DMS79 (cell line): Measurements from ENCODE around the gene GPR160.

Source experiments
- DNase-seq: peaks from one replicate; lab custom pipeline; 2025; lab: John Stamatoyannopoulos, UW

Gene GPR160

GRCh38 chr3:170064108-170064507, 26.3 kb downstream of the GPR160 start:
- DNase-seq, result no peak

DNA sequence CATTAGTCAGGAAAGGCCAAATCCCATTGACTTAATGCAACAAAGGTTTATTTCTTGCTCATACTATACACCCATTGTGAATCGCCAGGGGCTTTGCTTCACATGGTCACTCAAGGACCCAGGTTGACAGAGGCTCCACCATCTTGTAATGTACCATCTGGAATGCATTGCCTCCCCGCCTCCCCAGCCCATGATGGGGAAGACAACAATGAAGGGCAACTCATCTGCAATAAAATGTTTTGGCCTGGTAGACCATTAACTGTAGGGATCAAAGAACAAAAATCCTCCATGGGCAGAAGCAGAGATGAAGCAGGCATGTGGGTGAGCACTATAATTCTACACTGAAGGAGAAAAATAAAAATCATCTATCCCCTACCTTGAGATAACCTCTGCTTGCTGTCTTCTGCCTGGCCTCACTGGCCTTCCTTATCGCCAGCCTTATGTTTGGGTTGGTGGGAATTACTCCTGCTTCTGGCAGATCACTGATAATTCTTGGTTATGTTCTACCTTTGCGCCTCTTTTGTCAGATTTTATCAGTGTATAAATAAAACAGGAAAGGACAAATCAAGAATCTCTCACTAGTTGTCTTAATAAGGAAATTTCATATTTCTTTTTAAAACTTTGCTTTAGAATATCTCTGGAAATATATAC, 37.8 kb downstream of the GPR160 start:
- no peak for DNase-seq

DNA sequence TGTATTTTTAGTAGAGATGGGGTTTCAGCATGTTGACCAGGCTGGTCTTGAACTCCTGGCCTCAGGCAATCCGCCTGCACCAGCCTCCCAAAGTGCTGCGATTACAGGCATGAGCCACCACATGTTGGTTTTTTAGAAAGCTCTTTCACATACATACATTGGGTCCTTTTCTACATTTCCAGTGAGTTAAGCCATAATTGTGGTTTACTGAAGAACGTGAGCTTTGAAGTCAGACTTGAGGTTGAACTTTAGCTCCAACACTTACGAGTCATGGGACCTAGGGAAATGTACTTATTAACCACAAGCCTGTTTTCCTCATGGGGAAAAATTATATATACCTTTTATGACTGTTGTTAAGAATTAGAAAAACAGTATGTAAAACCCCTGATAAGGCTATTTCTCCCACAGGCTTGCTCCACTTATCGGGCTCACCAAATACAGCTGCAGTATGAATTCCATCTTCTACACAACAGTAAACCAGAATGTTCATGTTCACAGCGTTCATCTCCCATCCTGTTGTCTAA, 39.0 kb downstream of the GPR160 start:
- DNase-seq, result no peak

- no peak for DNase-seq
Measured at GRCh38 chr3:170077361-170077760, 39.6 kb downstream of the GPR160 start.

DNA sequence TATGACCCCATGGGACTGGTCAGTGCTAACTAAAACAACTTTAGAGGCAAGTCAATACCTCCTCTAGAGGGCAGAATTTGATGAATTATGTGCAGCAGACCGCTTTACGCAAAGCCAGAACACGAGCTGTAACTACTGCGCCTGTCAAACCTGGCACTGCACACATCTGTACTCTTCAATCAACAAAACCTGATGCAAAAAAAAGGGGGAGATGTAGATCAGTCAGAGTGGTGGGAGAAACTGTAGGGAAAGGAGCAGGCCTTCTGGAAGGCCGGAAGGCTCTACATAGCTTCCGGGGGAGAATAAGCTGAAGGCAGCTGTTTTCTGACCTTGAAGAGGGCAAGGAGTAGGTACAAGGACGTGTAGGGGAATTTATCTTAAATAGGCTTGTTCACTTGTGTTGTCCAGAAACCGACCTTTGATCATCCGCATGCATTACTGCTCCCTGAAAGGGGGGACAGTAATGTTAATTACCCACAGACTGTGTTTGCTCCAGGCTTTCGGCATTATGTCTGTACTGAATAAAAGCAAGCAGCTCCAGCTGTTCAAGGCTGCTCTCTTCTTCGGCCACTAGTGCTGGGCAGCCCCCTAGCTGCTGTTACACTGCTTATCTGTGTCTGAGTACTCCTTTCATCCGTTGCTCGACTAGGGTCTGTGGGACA, 41.0 kb downstream of the GPR160 start:
- DNase-seq, result no peak

GRCh38 chr3:170079536-170080165, 41.9 kb downstream of the GPR160 start:
- DNase-seq, result no peak

DNA sequence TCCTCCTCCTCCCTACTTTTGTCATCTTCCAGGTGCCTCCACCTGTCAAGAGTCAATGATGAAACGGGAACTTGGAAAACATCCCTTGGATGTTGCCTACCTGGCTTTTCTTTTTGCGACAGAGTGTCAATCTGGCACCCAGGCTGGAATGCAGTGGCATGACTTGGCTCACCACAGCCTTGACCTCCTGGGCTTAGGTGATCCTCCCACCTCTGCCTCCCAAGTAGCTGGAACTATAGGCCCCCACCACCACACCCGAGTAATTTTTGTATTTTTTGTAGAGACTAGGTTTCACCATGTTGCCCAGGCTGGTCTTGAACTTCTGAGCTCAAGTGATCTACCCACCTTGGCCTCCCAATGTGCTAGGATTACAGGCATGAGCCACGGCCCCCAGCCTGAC, 42.8 kb downstream of the GPR160 start:
- no peak for DNase-seq

GRCh38 chr3:170081079-170081741, 43.4 kb downstream of the GPR160 start:
- DNase-seq, result no peak

GRCh38 chr3:170083343-170083742, 45.5 kb downstream of the GPR160 start:
- no peak for DNase-seq

- no peak for DNase-seq
Measured at GRCh38 chr3:170085396-170085795, 47.6 kb downstream of the GPR160 start.

- DNase-seq, result no peak
Measured at GRCh38 chr3:170089862-170090600, 52.2 kb downstream of the GPR160 start.

- no peak for DNase-seq
Measured at GRCh38 chr3:170090601-170090981, 52.8 kb downstream of the GPR160 start.

DNA sequence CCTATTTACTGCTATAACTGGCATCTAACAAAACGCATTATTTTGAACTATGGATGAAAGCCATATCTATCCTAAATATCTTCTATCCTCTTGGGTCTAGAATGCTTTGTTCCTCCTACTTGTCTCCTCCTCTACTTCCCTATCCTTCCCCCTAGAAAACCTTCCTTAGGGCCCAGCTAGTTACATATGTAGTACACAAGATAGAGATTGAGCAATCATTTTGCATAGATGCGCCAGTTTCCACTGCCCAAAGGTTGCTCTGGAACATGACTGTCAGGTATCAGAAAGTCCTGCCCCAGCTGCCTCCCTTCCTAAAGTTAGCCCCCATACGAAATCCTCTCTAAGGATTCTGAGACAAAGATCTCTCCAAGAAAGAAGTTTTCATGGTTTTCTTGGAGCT, 55.1 kb downstream of the GPR160 start:
- no peak for DNase-seq

DNA sequence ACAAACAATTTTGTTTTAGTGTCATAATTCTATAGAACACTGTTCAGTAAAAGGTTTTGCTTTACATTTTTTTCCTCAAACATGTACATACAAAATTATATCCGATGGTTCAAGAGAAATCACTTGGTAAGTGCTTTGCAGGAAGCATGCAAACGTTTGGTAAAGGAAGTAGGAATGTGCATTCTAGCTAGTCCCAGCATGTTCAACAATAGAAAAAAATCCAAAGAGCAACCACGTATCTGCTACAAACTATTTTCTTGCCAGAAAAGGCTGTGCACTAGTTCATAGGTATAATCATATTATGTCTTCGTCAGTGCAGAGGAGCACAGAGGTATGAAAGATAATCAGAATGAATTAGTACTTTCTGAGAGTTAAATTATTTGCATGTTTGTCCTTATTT, 58.0 kb downstream of the GPR160 start:
- no peak for DNase-seq

DNA sequence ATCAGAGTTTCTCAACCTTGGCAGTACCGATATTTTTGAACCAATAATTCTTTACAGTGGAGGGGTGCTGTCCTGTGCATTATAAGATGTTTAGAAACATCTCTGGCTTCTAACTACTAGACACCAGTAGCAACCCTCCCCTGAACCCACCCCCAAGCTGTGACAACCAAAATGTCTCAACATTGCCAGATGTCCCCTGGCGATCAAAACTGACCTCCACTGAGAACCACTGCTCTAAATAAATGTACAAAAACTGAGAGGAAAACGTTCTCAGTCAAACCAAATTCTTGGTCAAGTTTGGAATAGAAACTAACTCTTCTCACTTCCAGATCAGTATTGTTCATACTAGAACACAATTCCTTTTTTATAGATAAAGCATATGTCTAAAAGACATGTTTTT, 58.5 kb downstream of the GPR160 start:
- no peak for DNase-seq

DNA sequence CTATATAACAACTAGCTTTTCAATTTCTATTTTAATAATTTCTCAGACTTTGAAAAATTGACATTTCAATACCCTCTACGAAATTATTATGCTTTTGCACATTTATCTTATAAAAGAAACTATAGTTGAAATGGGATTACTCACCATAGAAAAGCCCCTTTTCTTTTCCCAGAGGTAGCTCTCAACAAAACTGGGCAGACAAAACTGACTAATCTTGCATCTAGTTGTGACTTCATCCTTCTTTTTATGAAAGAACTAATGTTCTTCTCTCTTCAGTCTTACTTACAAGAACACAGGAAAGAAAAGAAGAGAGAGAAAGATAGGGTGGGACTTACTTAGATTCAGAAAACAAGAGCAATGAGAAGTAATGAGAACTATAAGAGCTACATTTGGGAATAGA, 61.0 kb downstream of the GPR160 start:
- DNase-seq, result no peak

DNA sequence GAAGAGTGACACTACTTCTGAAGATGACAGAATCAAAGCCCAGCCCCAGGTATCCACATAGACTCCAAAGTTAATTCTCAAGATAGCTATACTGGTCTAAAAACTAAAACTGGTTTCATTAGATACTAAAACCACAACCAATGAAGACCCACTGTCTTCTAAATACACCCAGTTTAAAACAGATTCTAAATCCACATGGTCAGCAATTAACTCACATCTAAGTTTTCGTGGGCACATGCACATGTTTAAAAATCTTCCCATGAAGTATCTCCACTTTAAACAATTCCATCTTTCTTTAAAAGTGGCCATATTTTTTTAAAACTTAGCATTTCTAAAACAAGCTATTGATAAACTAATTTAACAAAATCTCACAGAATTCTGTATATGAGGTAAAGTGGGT, 63.1 kb downstream of the GPR160 start:
- no peak for DNase-seq

DNA sequence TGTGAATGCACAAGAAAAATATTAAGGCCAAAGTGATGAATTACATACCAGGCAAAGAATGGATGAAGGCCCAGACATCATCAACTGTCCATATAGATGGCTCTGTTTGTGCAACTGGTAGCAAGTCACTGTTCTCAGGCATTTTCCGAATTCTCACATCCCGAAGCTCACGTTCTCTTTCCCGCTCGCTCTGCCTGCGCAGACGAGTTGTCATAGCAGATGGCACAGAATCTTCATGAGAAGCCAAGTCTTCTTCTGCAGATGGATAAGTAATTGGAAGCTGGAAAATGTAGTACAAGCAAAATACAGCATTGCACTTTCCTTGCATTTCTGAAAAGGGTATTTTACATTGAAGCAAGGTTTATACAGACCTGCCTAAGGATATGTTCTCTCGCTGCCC, 64.6 kb downstream of the GPR160 start:
- DNase-seq, result no peak

DNA sequence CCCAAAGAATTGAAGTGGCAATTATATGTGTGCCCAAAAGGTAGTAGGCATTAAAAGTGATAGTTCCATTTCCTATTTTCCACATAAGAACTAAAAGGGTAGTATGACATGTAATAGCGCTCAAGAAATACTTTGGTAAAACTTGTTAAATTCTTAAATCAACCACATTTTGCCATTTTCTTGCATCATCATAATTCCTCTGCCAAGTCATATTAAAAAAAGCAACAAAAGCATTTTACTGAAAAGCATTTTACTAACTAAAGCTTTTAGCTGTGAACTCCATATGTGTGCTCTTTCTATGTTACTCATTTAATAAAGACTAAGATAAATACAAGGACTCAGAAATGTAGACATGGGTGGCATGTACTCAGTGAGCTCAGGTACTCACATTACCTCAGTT, 70.1 kb downstream of the GPR160 start:
- no peak for DNase-seq

DNA sequence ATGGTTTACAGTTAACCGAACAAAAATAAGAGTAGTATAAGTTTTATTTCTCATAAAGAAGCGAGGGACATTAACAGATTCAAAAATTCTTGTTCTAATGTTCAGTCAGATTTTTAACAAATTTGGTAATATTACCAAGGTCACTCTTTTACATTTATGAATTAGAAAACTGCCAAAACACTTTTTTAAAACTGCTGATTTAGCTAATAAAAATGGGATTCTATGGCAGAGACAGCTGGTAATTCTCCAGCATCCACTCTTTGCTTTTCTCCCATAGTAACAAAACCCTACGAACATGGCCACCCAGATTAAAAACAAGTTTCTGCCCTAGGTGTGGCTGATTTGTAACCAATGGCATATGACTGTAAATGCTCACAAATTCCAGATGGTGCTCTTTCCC, 71.2 kb downstream of the GPR160 start:
- DNase-seq, result no peak

- no peak for DNase-seq
Measured at GRCh38 chr3:170109579-170110293, 71.9 kb downstream of the GPR160 start.
